Esophagus muscularis mucosa (tissue), 4 donors: Measurements from ENCODE around the gene ALG14. TPM values are rescaled to one million over a fixed set of nuclear protein-coding genes. Genes with fewer than 3 reads are reported as not detected.
A peak's percentile ranks its signal among the peaks of the same experiment; 100 is the strongest.

Source experiments
- DNase-seq: peaks from one replicate; pipeline ENCODE4 v3.0.0-alpha.2; 2017; ENCODE audit errors: extremely low spot score
- H3K27ac ChIP-seq, 4 donors: fragments of 200-600 bp; sonication (generic); replicated peaks in 1 of 4; 1 replicate in 3 of 4; 2 replicates in 1 of 4; pipeline ENCODE4 v1.5.1; 2016 to 2019; ENCODE audit warnings: mild to moderate bottlenecking in 1 of 4
- H3K27me3 ChIP-seq, 4 donors: fragments of 200-600 bp; sonication (generic); one replicate each; pipeline versions ENCODE4 v1.5.1 to v1.6.0; 2016 to 2019
- H3K36me3 ChIP-seq, 4 donors: fragments of 200-600 bp; sonication (generic); one replicate each; pipeline ENCODE4 v1.5.1; 2016 to 2019
- H3K4me1 ChIP-seq, 4 donors: fragments of 200-600 bp; sonication (generic); one replicate each; pipeline ENCODE4 v1.5.1; 2016 to 2019
- H3K4me3 ChIP-seq, 4 donors: fragments of 200-600 bp; sonication (generic); 1 replicate in 2 of 4; 2 replicates in 2 of 4; pipeline ENCODE4 v1.5.1; 2016 to 2019; ENCODE audit warnings: mild to moderate bottlenecking in 4 of 4, moderate library complexity in 1 of 4
- H3K9me3 ChIP-seq, 4 donors: fragments of 200-600 bp; sonication (generic); 1 replicate in 3 of 4; 2 replicates in 1 of 4; pipeline ENCODE4 v1.5.1; 2016 to 2019
- EP300 ChIP-seq: sonication (generic); formaldehyde crosslinking; IDR thresholded peaks from one replicate; pipeline ENCODE4 v1.6.1; 2017; ENCODE audit warnings: antibody characterized with exemption
- POLR2A ChIP-seq: fragments of 450-650 bp; IDR thresholded peaks from one replicate; pipeline ENCODE4 v1.6.1; 2017; ENCODE audit warnings: antibody characterized with exemption, moderate library complexity, mild to moderate bottlenecking, low read depth
- POLR2AphosphoS5 ChIP-seq, 2 donors: sonication (generic); formaldehyde crosslinking; IDR thresholded peaks; one replicate each; pipeline ENCODE4 v1.6.1; 2017; ENCODE audit warnings: antibody characterized with exemption in 2 of 2
- WGBS: methylation state at CpG from one replicate; pipeline ENCODE4 v1.1.5; 2018; 5-methylcytosine and 5-hydroxymethylcytosine counted together
- intact Hi-C: fragments of 100-400 bp; cut with DNase I; formaldehyde crosslinking; loops from one replicate; pipeline ENCODE4 v1.15.1; 2023
- total RNA-seq, 4 donors: library from RNA; depleted of rRNA; stranded (reverse); fragments of >200 nt; gene quantifications; one replicate each; pipeline versions ENCODE4 v1.1.0 to v1.2.1, GENCODE V29; 2016
- TF ChIP-seq, protein P1 (sequence below), 3 experiments: fragments of 200-600 bp in 2 of 3; fragments of 450-650 bp in 1 of 3; sonication (generic) in 2 of 3; IDR thresholded peaks; one replicate each; pipeline ENCODE4 v1.5.1; 2017 to 2019; ENCODE audit warnings: antibody characterized with exemption in 3 of 3, mild to moderate bottlenecking in 2 of 3, moderate library complexity in 1 of 3

ALG14 gene
- total RNA-seq, 4 donors from 2014 or later = 0.52 to 0.83 (median 0.74) TPM

DNA sequence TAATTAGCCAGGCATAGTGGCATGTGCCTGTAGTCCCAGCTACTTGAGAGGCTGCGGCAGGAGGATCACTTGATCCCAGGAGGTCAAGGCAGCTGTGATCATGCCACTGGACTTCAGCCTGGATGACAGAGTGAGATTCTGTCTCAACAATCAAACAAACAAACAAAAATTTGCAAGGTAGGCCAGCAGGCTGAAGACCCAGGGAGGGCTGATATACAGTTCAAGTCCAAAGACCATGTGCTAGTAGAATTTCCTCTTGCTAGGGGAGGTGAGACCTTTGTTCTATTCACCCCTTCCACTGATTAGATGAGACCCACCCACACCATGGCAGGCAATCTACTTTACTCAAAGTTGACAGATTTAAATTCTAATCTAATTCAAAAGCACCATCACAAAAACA is 114.7 kb downstream of the ALG14 start:
- intact Hi-C loops = no loop called here
- H3K36me3 ChIP-seq = no peaks in the 10 kb centered on the region
- H3K4me3 ChIP-seq = no peak overlapping the region
- no peak for TF ChIP-seq POLR2AphosphoS5 (IDR thresholded peaks at IDR 0.05)
- TF ChIP-seq, protein P1, sequence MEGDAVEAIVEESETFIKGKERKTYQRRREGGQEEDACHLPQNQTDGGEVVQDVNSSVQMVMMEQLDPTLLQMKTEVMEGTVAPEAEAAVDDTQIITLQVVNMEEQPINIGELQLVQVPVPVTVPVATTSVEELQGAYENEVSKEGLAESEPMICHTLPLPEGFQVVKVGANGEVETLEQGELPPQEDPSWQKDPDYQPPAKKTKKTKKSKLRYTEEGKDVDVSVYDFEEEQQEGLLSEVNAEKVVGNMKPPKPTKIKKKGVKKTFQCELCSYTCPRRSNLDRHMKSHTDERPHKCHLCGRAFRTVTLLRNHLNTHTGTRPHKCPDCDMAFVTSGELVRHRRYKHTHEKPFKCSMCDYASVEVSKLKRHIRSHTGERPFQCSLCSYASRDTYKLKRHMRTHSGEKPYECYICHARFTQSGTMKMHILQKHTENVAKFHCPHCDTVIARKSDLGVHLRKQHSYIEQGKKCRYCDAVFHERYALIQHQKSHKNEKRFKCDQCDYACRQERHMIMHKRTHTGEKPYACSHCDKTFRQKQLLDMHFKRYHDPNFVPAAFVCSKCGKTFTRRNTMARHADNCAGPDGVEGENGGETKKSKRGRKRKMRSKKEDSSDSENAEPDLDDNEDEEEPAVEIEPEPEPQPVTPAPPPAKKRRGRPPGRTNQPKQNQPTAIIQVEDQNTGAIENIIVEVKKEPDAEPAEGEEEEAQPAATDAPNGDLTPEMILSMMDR (IDR thresholded peaks at IDR 0.05) = no peak
- H3K27me3 ChIP-seq = no peaks in the 10 kb centered on the region
- no peak for DNase-seq
- H3K27ac ChIP-seq = no peak overlapping the region
- H3K4me1 ChIP-seq = peaks cover 28 to 35% (median 29%) of the 10 kb centered on the region in 4 donors
- 100% methylated on average over 1 of the region's 1 CpG for WGBS
- no peaks in the 10 kb centered on the region for H3K9me3 ChIP-seq

DNA sequence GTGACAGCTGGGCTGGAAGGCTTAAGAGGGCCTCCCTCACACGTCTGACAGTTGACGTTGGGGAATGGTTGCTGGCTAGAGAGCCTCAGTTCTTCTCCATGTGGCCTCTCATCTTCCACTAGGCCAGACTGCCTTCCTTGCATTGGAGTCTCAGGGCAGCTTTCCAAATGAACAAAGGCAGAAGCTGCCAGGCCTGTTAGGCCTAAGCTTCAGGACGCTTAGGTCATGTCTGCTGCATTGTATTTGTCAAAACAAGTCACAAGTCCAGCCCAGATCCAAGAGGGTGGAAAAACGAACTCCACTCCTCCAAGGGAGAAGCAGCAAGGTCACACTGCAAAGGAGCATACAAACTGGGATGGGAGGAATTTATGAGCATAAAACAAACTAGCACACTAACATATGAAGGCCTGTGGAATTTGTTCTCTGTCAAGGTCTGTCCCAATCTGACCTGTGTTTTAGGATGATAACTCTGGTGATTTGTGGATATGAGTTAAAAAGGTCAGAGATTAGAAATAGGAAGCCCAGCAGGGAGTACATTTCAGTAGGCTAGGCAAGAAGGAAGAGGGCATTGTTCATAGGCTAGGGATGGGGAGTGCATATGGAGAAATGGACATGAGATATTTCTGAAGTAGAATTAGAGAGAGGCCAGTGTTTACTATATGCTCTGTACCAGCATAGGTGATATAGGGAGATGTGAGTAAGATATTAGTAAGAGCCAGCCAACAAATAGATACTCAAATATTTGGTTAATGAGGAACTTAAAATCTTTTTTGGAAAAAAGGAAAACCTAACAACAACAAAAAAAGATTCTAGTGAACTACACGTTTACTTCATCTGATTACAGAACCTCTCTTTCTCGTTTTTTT is 116.8 kb downstream of the ALG14 start:
- WGBS = 54% methylated on average over 6 of the region's 6 CpGs
- H3K4me3 ChIP-seq = no peak overlapping the region
- peaks cover 24 to 29% (median 28%) of the 10 kb centered on the region in 4 donors for H3K4me1 ChIP-seq
- intact Hi-C loops = no loop called here
- DNase-seq = no peak
- no peaks in the 10 kb centered on the region for H3K27me3 ChIP-seq
- no peaks in the 10 kb centered on the region for H3K36me3 ChIP-seq
- H3K27ac ChIP-seq = peak overlapping the region in 3 of 4 donors; percentile 32 to 42 (median 39)
- TF ChIP-seq POLR2A = no peak
- no peak for TF ChIP-seq EP300
- TF ChIP-seq POLR2AphosphoS5 (IDR thresholded peaks at IDR 0.05) = peak in 1 of 2 donors; percentile 17
- TF ChIP-seq, protein P1 (IDR thresholded peaks at IDR 0.05) = no peak
- no peaks in the 10 kb centered on the region for H3K9me3 ChIP-seq

DNA sequence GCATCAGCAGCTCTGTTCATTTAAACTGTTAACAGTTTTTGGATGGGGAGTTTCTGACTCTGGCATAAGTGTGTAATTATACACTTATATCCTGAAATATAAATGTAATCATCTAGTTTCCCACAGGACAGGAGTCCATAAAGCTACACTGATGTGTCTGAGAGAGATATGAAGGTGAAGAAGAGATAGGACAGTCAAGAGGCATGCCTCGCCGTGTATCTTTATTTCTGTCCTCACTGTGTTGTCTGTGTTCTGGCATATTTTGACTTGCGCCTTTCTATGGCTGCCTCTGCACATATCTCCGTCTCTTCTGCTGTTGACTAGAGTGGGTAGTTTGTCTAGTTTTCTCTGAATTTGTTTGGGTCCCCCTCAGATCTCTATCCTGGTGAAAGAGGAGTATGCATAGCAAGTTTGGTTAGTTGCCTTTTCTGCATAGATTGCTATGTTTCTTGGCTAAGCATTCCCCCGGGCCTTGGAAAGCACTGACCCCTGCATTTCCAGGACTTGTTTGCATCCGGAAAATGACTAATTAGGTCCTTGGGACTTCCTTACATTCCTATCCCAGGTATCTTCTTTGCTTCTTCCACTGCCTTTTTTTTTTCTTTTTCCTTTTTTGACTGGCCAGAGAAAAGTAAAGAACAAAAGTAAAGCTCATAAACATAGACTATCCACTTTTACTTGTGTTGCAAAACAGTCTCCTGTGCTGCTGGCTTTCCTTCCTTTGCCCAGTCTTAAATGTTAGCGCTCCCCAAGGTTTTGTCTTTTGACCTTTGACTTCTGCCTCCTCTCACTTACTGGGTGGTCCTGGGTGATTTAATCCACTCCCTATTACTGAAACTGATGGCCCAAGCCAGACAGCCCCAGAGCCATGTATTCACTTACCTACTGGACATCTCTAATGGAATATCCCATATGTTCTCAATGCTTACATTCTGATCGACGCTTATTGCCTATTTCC is 118.2 kb downstream of the ALG14 start:
- DNase-seq = no peak
- Histone ChIP-seq H3K27ac (peak overlapping the region in 2 of 4 donors; percentile 22 to 39), H3K9me3 (no peaks in the 10 kb centered on the region), H3K4me1 (peaks cover 26 to 29% (median 29%) of the 10 kb centered on the region in 4 donors), H3K36me3 (no peaks in the 10 kb centered on the region), H3K27me3 (no peaks in the 10 kb centered on the region), H3K4me3 (no peak overlapping the region)
- WGBS = 74% methylated on average over 9 of the region's 9 CpGs
- intact Hi-C loops = no loop called here
- TF ChIP-seq POLR2AphosphoS5 (IDR thresholded peaks at IDR 0.05) (no peak), EP300 (no peak), POLR2A (no peak)
- TF ChIP-seq, protein P1 (IDR thresholded peaks at IDR 0.05) = no peak

DNA sequence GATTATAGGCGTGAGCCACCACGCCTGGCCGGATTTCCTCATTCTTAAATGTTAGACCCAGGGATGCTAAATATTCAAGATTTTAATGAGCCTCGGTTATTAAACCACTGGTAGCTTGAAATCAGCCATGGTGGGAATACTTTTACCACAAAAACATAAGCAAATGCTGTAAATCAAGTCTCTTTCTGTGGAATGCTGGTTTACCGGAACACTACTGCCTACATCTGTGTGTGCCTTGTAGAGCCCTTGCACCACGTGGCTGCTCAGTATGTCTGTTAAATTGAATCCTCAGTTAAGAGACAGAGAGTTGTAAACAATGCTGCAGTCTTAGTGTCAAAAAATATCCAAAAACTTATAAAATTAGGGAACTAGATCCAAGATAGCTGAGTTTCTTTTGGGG is 119.0 kb downstream of the ALG14 start:
- no peaks in the 10 kb centered on the region for H3K36me3 ChIP-seq
- no peak for DNase-seq
- no peak overlapping the region for H3K27ac ChIP-seq
- no peaks in the 10 kb centered on the region for H3K9me3 ChIP-seq
- H3K4me3 ChIP-seq = no peak overlapping the region
- WGBS = 75% methylated on average over 6 of the region's 6 CpGs
- peaks cover 26 to 29% (median 29%) of the 10 kb centered on the region in 4 donors for H3K4me1 ChIP-seq
- intact Hi-C loops = no loop called here
- H3K27me3 ChIP-seq = no peaks in the 10 kb centered on the region
- TF ChIP-seq POLR2AphosphoS5 (IDR thresholded peaks at IDR 0.05) (no peak), POLR2A (no peak), EP300 (no peak)
- TF ChIP-seq, protein P1 (IDR thresholded peaks at IDR 0.05) = no peak
